Stimulated activated CD8-positive, alpha-beta memory T cell treated with anti-CD3 and anti-CD28 coated beads, Interleukin-7, amount 100 ng/mL, for 24 hours (primary cell): ENCODE results near the gene MPZ.
"Not testable (repeated sequence)": the region's sequence is repeated elsewhere in the genome, so short reads cannot be mapped to it uniquely, and the experiment has no call there.

Experiments
- DNase-seq: peaks from one replicate; pipeline ENCODE4 v3.0.0-alpha.2; 2020; ENCODE audit warnings: low read depth

Gene MPZ

GRCh38 chr1:161299347-161299746 lies 10.4 kb downstream of the MPZ start:
- DNase-seq: no peak

GRCh38 chr1:161298116-161298515 lies 11.7 kb downstream of the MPZ start:
- DNase-seq: no peak

- no peak for DNase-seq
Observed at GRCh38 chr1:161297415-161297814, 12.4 kb downstream of the MPZ start.

- no peak for DNase-seq
Observed at GRCh38 chr1:161290779-161291178, 19.0 kb downstream of the MPZ start.

GRCh38 chr1:161287482-161288054 lies 22.2 kb downstream of the MPZ start:
- DNase-seq: no peak

GRCh38 chr1:161285521-161285920 lies 24.2 kb downstream of the MPZ start:
- DNase-seq: no peak

- DNase-seq: no peak
Observed at GRCh38 chr1:161285113-161285512, 24.7 kb downstream of the MPZ start.

GRCh38 chr1:161282991-161283390 lies 26.8 kb downstream of the MPZ start:
- DNase-seq: no peak

- no peak for DNase-seq
Observed at GRCh38 chr1:161274874-161275273, 34.9 kb downstream of the MPZ start.

- no peak for DNase-seq
Observed at GRCh38 chr1:161273402-161273801, 36.4 kb downstream of the MPZ start.

GRCh38 chr1:161267321-161267720 lies 42.4 kb downstream of the MPZ start:
- DNase-seq: no peak

- no peak for DNase-seq
Observed at GRCh38 chr1:161266836-161267235, 42.9 kb downstream of the MPZ start.

GRCh38 chr1:161266202-161266601 lies 43.6 kb downstream of the MPZ start:
- no peak for DNase-seq

- no peak for DNase-seq
Observed at GRCh38 chr1:161265305-161265704, 44.5 kb downstream of the MPZ start.

GRCh38 chr1:161261261-161262235 lies 48.2 kb downstream of the MPZ start:
- DNase-seq: no peak

GRCh38 chr1:161260376-161261260 lies 49.1 kb downstream of the MPZ start:
- no peak for DNase-seq

- no peak for DNase-seq
Observed at GRCh38 chr1:161259765-161260164, 50.0 kb downstream of the MPZ start.

GRCh38 chr1:161259345-161259702 lies 50.4 kb downstream of the MPZ start:
- no peak for DNase-seq

GRCh38 chr1:161258439-161259344 lies 51.1 kb downstream of the MPZ start, which contains the start of gene PCP4L1:
TSS of gene PCP4L1 (plus strand) at chr1:161258745. CDS start at chr1:161258975, 230 bp downstream.
- DNase-seq: peak; percentile 21

GRCh38 chr1:161257109-161257508 lies 52.7 kb downstream of the MPZ start:
- not testable (repeated sequence) for DNase-seq

GRCh38 chr1:161255955-161256520 lies 53.7 kb downstream of the MPZ start:
- not testable (repeated sequence) for DNase-seq
